H1 (cell line): ENCODE results near the gene MSH5. TPM values are rescaled to one million over a fixed set of nuclear protein-coding genes. Genes with fewer than 3 reads are reported as not detected.

Experiments used
- CTCF ChIA-PET: fragments of 300-600 bp; sonication (Branson Sonifier 250); formaldehyde crosslinking; loops from one replicate; lab custom pipeline; 2021; ENCODE audit not compliant: partially characterized antibody; lab: Charles Lee
- POLR2A ChIA-PET: fragments of 300-600 bp; sonication (Branson Sonifier 250); formaldehyde crosslinking; loops from one replicate; lab custom pipeline; 2021; ENCODE audit warnings: inconsistent platforms; ENCODE audit not compliant: partially characterized antibody; lab: Charles Lee
- DNase-seq, 2 experiments: peaks; one replicate each; pipeline versions ENCODE4 v3.0.0 to v3.0.0-alpha.2; 2010 to 2022; ENCODE audit warnings: low spot score in 2 of 2, low read depth in 1 of 2, mixed read lengths in 1 of 2
- FAIRE-seq: peaks from 2 replicates; lab custom pipeline; 2011; peaks lifted over from hg19 to GRCh38; lab: Jason Lieb, UNC
- H2AFZ ChIP-seq: 2 replicates; pipeline ENCODE4 v1.8.1; 2012; ENCODE audit warnings: low read length, inconsistent platforms
- H2AK5ac ChIP-seq: 2 replicates; pipeline ENCODE4 v1.6.1; 2013; ENCODE audit warnings: low read depth, low read length
- H2BK120ac ChIP-seq: replicated peaks from 2 replicates; pipeline ENCODE3; 2013; ENCODE audit warnings: low read depth, low read length, inconsistent platforms
- H2BK12ac ChIP-seq: 2 replicates; pipeline ENCODE4 v1.6.1; 2013; ENCODE audit warnings: low read depth, low read length
- H2BK15ac ChIP-seq: 2 replicates; pipeline ENCODE4 v1.6.1; 2013; ENCODE audit warnings: low read length
- H2BK20ac ChIP-seq: 2 replicates; pipeline ENCODE4 v1.6.1; 2013; ENCODE audit warnings: low read length
- H2BK5ac ChIP-seq: 2 replicates; pipeline ENCODE4 v1.6.1; 2013; ENCODE audit warnings: low read depth, low read length
- H3K14ac ChIP-seq: 2 replicates; pipeline ENCODE4 v1.6.1; 2013; ENCODE audit warnings: inconsistent platforms; ENCODE audit not compliant: insufficient read length
- H3K18ac ChIP-seq: 2 replicates; pipeline ENCODE4 v1.6.1; 2013; ENCODE audit warnings: low read length; ENCODE audit errors: extremely low read depth
- H3K23ac ChIP-seq: 2 replicates; pipeline ENCODE4 v1.6.1; 2013; ENCODE audit warnings: inconsistent platforms; ENCODE audit not compliant: insufficient read length
- H3K23me2 ChIP-seq: 2 replicates; pipeline ENCODE4 v1.6.1; 2013; ENCODE audit warnings: low read depth, low read length
- H3K27ac ChIP-seq: 2 replicates; pipeline ENCODE4 v1.6.1; 2011; ENCODE audit warnings: low read depth, low read length, inconsistent platforms
- H3K27me3 ChIP-seq, 4 experiments: replicated peaks in 1 of 4; 1 replicate in 1 of 4; 2 replicates in 3 of 4; pipeline versions ENCODE4 v1.6.1 to v1.8.1; 2011 to 2013; ENCODE audit warnings: low read length in 3 of 4, mild to moderate bottlenecking in 3 of 4, inconsistent platforms in 2 of 4, mixed read lengths in 2 of 4, moderate library complexity in 1 of 4; ENCODE audit not compliant: control insufficient read depth in 3 of 4, insufficient read depth in 3 of 4; ENCODE audit errors: extremely low read depth in 1 of 4
- H3K36me3 ChIP-seq, 4 experiments: 2 replicates each; pipeline versions ENCODE4 v1.6.1 to v1.8.1; 2011 to 2013; ENCODE audit warnings: mild to moderate bottlenecking in 4 of 4, low read length in 3 of 4, moderate library complexity in 2 of 4, control low read depth in 1 of 4, inconsistent platforms in 1 of 4; ENCODE audit not compliant: insufficient read depth in 4 of 4, control insufficient read depth in 2 of 4
- H3K4ac ChIP-seq: replicated peaks from 2 replicates; pipeline ENCODE3; 2013; ENCODE audit warnings: low read length, low read depth, mixed read lengths, inconsistent platforms; ENCODE audit not compliant: insufficient read length
- H3K4me1 ChIP-seq, 4 experiments: replicated peaks in 1 of 4; 1 replicate in 1 of 4; 2 replicates in 3 of 4; pipeline versions ENCODE4 v1.6.1 to v1.8.1; 2011 to 2013; ENCODE audit warnings: low read length in 3 of 4, inconsistent platforms in 2 of 4, mixed read lengths in 1 of 4; ENCODE audit not compliant: insufficient read depth in 4 of 4, control insufficient read depth in 3 of 4
- H3K4me2 ChIP-seq, 2 experiments: 2 replicates each; pipeline versions ENCODE4 v1.6.1 to v1.8.1; 2011 to 2013; ENCODE audit warnings: low read depth in 2 of 2, low read length in 2 of 2, control low read depth in 1 of 2, inconsistent platforms in 1 of 2, mild to moderate bottlenecking in 1 of 2; ENCODE audit not compliant: insufficient read depth in 1 of 2
- H3K4me3 ChIP-seq, 4 experiments: fragments of 200-600, 300-600 bp in 1 of 4; sonication (generic), shearing (Covaris generic), sonication (Bioruptor Twin) in 1 of 4; 2 replicates each; pipeline versions ENCODE4 v1.5.1 to v1.8.1; 2011 to 2016; ENCODE audit warnings: low read length in 4 of 4, low read depth in 3 of 4, control low read depth in 2 of 4, inconsistent platforms in 2 of 4, mild to moderate bottlenecking in 2 of 4, mixed read lengths in 1 of 4, moderate library complexity in 1 of 4; ENCODE audit not compliant: insufficient read depth in 2 of 4; ENCODE audit errors: extremely low read depth in 1 of 4
- H3K56ac ChIP-seq: replicated peaks from 2 replicates; pipeline ENCODE3; 2013; ENCODE audit warnings: low read depth, mild to moderate bottlenecking, mixed read lengths, low read length, inconsistent platforms; ENCODE audit not compliant: insufficient read length
- H3K79me1 ChIP-seq: 2 replicates; pipeline ENCODE4 v1.6.1; 2013; ENCODE audit warnings: low read depth, low read length, control low read depth
- H3K79me2 ChIP-seq, 2 experiments: 2 replicates each; pipeline versions ENCODE4 v1.6.1 to v1.8.1; 2012 to 2013; ENCODE audit warnings: low read length in 2 of 2, mild to moderate bottlenecking in 2 of 2, inconsistent platforms in 1 of 2; ENCODE audit not compliant: insufficient read depth in 2 of 2, control insufficient read depth in 1 of 2
- H3K9ac ChIP-seq, 4 experiments: replicated peaks in 1 of 4; 1 replicate in 1 of 4; 2 replicates in 3 of 4; pipeline versions ENCODE4 v1.6.1 to v1.8.1; 2011 to 2013; ENCODE audit warnings: low read depth in 3 of 4, low read length in 3 of 4, control low read depth in 2 of 4, mild to moderate bottlenecking in 2 of 4, moderate library complexity in 2 of 4, inconsistent platforms in 1 of 4; ENCODE audit errors: extremely low read depth in 1 of 4
- H3K9me3 ChIP-seq, 2 experiments: 2 replicates each; pipeline versions ENCODE4 v1.6.1 to v1.8.1; 2012 to 2013; ENCODE audit warnings: mild to moderate bottlenecking in 2 of 2, moderate library complexity in 2 of 2, control low read depth in 1 of 2, inconsistent platforms in 1 of 2, low read depth in 1 of 2, low read length in 1 of 2, mixed read lengths in 1 of 2; ENCODE audit not compliant: insufficient read depth in 2 of 2
- H4K20me1 ChIP-seq, 2 experiments: replicated peaks in 1 of 2; 2 replicates each; pipeline versions ENCODE3 to v1.8.1; 2011 to 2013; ENCODE audit warnings: inconsistent platforms in 2 of 2, low read length in 2 of 2, mild to moderate bottlenecking in 1 of 2; ENCODE audit not compliant: insufficient read depth in 2 of 2, control insufficient read depth in 1 of 2
- H4K5ac ChIP-seq: 2 replicates; pipeline ENCODE4 v1.6.1; 2013; ENCODE audit warnings: low read length, low read depth, mixed read lengths, inconsistent platforms; ENCODE audit not compliant: insufficient read length
- H4K8ac ChIP-seq: 2 replicates; pipeline ENCODE4 v1.8.0; 2013; ENCODE audit warnings: mild to moderate bottlenecking, moderate library complexity, low read length, inconsistent platforms; ENCODE audit not compliant: insufficient read depth; ENCODE audit errors: extremely low read depth
- H4K91ac ChIP-seq: replicated peaks from 2 replicates; pipeline ENCODE3; 2013; ENCODE audit warnings: low read length, mixed read lengths, inconsistent platforms; ENCODE audit not compliant: insufficient read length
- JUN ChIP-seq: IDR thresholded peaks from 2 replicates; pipeline ENCODE4 v1.6.1; 2011; ENCODE audit warnings: low read depth, mild to moderate bottlenecking, improper control_type of control experiment, low read length
- WGBS, 2 experiments: shearing (Covaris generic) in 1 of 2; methylation state at CpG; one replicate each; pipeline versions ENCODE4 v1.1.6 to v1.1.7; 2013 to 2015; ENCODE audit warnings: low lambda C conversion rate in 2 of 2, mixed read lengths in 2 of 2, inconsistent platforms in 1 of 2, low coverage in 1 of 2, missing lambda C conversion rate in 1 of 2; ENCODE audit not compliant: insufficient replicate concordance in 2 of 2, insufficient coverage in 1 of 2, insufficient read length in 1 of 2; ENCODE audit errors: extremely low coverage in 1 of 2, missing lambda C conversion rate in 1 of 2; 5-methylcytosine and 5-hydroxymethylcytosine counted together
- polyA plus RNA-seq, 7 experiments: library from polyadenylated mRNA; depleted of rRNA in 3 of 7; stranded (reverse) in 5 of 7; unstranded in 2 of 7; fragments of >200 nt in 5 of 7; fragments of 200-250 nt in 2 of 7; gene quantifications; 1 replicate in 5 of 7; 2 replicates in 1 of 7; 4 replicates in 1 of 7; pipeline versions ENCODE4 v1.2.1 to v1.2.3, GENCODE V29; 2011 to 2013; ENCODE audit warnings: missing spikeins in 2 of 7, mixed read lengths in 2 of 7
- total RNA-seq: library from RNA; stranded (reverse); fragmentation: NEBNext Ultra II Directional; extraction: Animal tissue kit (Norgen Biotek cat#: 25700); gene quantifications from 2 replicates; pipeline ENCODE4 v1.2.1, GENCODE V29; 2021

Gene MSH5
- total and polyA plus RNA-seq, 2 of the 8 experiments (the other 6 are each of a cell fraction or from before 2014, with no cell fraction given), result 25.3 to 26.5 TPM

GRCh38 chr6:31785475-31785874 is 45.7 kb downstream of the MSH5 start:
- WGBS, 2 experiments, result 98% methylated on average over 11 of the region's 11 CpGs; no CpG with 5 or more reads in 1 of the 2 experiments
- FAIRE-seq, result no peak
- CTCF ChIA-PET, result interaction anchor here (0.6 to 15.6 kb wide), 4 partner anchors 11 to 264 kb away, joined by 3 to 228 read pairs (median 6); partner anchors contain the start of genes VARS1 and VWA7

More at GRCh38 chr6:31785475-31785874, 45.7 kb downstream of the MSH5 start:
- H3K4ac ChIP-seq, result no peak overlapping the region
- H3K9ac ChIP-seq, result no peak overlapping the region
- H3K18ac ChIP-seq, result no peak overlapping the region
- H3K9me3 ChIP-seq, result no peaks in the 10 kb centered on the region
- no peak overlapping the region for H3K4me3 ChIP-seq
- no peaks in the 10 kb centered on the region; a peak in 1 of 7 replicates for H3K27me3 ChIP-seq
- POLR2A ChIA-PET, result interaction anchor here (0.6 to 10.3 kb wide), 10 partner anchors 9 to 146 kb away, joined by 3 to 85 read pairs (median 3); partner anchors contain the start of genes CLIC1, VARS1 and VWA7
- no peak overlapping the region for H3K4me2 ChIP-seq
- H3K56ac ChIP-seq, result no peak overlapping the region
- no peak overlapping the region for H2BK12ac ChIP-seq
- H3K79me2 ChIP-seq, result no peaks in the 10 kb centered on the region
- no peak overlapping the region for H2BK15ac ChIP-seq
- H3K14ac ChIP-seq, result no peak overlapping the region
- H2BK120ac ChIP-seq, result no peak overlapping the region
- no peak overlapping the region for H4K91ac ChIP-seq
- no peak overlapping the region for H3K27ac ChIP-seq
- H3K4me1 ChIP-seq, result no peaks in the 10 kb centered on the region
- H4K8ac ChIP-seq, result peak overlapping the region; percentile 57; the same call in 1 of the 2 replicates
- peaks cover 1 to 3% of the 10 kb centered on the region in 2 experiments for H4K20me1 ChIP-seq
- H2BK5ac ChIP-seq, result no peak overlapping the region
- no peak for TF ChIP-seq JUN
- TF ChIP-seq, all 59 proteins: peak for 0
- DNase-seq, result no peak
- no peak overlapping the region for H2AFZ ChIP-seq
- H3K79me1 ChIP-seq, result no peaks in the 10 kb centered on the region
- H3K36me3 ChIP-seq, result peaks cover 32 to 71% (median 43%) of the 10 kb centered on the region in 4 experiments
- no peak overlapping the region for H2BK20ac ChIP-seq
- H3K23me2 ChIP-seq, result 0 out of 2 replicates have a peak, but pooled peaks cover 1% of the 10 kb centered on the region
- H4K5ac ChIP-seq, result no peak overlapping the region
- no peak overlapping the region for H3K23ac ChIP-seq
- H2AK5ac ChIP-seq, result no peak overlapping the region
